HG02610 (cell line): Measurements from ENCODE around the gene SH3TC2.

Experiments
- ATAC-seq: cut with Tn5 transposase; IDR thresholded peaks from one replicate; pipeline ENCODE4 v1.9.1; 2021; ENCODE audit warnings: mild to moderate bottlenecking, moderate library complexity; ENCODE audit not compliant: unreplicated experiment

Gene SH3TC2

GRCh38 chr5:148974642-148975327 lies 88.1 kb downstream of the SH3TC2 start:
- no peak for ATAC-seq

- no peak for ATAC-seq
Observed at GRCh38 chr5:148973455-148973854, 89.4 kb downstream of the SH3TC2 start.

DNA sequence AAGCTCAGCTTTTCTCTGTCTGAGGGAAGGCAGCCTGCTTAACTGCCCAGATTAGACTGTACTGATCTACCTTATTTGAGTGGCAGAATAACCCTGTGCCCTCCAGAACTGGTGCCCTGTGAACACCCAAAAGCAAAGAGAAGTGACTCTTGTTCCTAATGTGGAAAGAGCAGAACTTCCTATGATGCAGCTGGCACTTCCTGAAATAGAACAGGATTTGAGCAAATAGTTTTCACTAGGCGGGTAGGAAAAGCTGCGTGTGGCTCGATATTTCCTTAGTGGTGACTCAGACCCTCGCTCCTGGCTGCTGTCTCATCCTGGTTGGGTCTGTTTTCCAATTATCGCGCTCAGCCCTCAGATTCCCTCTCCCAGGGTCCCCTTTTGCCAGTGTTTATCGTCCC lies 89.9 kb downstream of the SH3TC2 start:
- no peak for ATAC-seq

DNA sequence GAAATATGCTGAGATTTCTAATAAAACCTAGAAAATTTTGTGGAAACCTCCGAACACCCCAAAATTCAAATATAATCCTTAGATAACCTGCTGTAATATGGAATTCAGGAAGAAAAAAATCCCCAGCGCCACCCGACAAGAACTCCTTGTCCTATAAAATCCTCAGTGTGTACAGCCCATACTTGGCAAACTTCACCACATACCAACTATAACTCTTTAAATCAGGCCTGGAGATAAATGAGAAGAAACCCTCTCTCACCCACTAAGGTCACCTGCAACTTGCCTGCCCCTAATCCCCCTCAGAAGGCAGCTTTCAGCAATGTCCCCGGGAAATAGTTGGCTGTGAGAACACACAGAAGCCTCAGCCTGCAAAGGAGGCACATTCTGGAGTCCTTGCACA lies 90.5 kb downstream of the SH3TC2 start:
- no peak for ATAC-seq

GRCh38 chr5:148970876-148971275 lies 92.0 kb downstream of the SH3TC2 start:
- ATAC-seq, result no peak

- no peak for ATAC-seq
Observed at GRCh38 chr5:148970228-148970627, 92.6 kb downstream of the SH3TC2 start.

- no peak for ATAC-seq
Observed at GRCh38 chr5:148969291-148969690, 93.6 kb downstream of the SH3TC2 start.

- ATAC-seq, result no peak
Observed at GRCh38 chr5:148968311-148968710, 94.6 kb downstream of the SH3TC2 start.

- no peak for ATAC-seq
Observed at GRCh38 chr5:148967783-148968182, 95.1 kb downstream of the SH3TC2 start.

- no peak for ATAC-seq
Observed at GRCh38 chr5:148966938-148967337, 95.9 kb downstream of the SH3TC2 start.

GRCh38 chr5:148966348-148966747 lies 96.5 kb downstream of the SH3TC2 start:
- no peak for ATAC-seq

DNA sequence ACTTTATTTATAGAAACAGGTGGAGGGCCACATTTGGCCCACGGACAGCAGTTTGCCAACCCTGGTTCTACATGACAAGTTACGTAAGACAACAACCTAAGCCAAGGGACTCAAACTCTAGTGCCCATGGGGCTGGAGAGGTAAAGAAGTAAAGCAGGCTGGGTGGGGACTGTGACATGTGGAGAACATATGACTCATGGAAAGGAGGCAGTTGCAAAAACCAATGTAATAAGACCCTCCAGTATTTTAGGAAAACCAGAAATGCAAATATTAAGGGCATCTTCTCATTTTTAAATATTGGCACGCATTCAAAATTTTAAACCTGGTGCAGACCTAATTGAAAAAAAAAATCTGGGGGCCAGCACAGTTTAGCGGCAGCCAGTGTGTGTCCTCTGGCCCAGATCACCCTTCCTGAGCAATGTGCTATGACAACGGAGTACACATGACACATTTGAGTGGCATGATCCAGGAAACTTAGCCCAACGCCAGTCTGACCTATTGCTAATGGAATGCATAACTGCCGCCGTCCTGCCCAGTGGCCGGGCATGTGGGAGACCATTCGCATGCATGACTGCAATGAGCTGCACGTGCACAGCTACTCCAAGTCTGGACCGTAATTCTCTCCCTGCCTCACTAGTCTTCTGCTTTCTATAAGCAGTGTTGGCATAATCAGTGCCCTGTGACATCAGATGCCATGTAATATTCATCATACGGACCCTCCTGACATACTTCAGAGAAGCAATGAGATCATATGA lies 97.2 kb downstream of the SH3TC2 start:
- no peak for ATAC-seq

DNA sequence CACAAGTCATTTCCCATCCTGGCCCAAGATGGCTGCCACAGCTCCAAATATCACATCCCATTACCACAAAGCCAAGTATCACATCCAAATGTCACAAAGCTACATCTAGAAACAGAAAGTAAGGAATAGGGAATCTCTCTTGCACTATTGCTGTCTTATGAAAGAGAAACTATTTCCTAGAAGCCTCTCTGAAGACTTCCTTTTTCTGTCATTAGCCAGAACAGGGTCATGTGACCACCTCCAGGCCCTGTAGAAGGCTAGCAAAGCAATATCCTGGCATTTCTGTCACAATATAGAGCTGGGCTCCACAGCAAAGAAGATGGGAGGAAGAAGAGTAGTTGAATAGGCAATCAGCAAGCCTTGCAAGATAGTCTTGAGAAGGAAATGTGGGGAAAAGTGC lies 99.2 kb downstream of the SH3TC2 start:
- peak; percentile 73 for ATAC-seq

DNA sequence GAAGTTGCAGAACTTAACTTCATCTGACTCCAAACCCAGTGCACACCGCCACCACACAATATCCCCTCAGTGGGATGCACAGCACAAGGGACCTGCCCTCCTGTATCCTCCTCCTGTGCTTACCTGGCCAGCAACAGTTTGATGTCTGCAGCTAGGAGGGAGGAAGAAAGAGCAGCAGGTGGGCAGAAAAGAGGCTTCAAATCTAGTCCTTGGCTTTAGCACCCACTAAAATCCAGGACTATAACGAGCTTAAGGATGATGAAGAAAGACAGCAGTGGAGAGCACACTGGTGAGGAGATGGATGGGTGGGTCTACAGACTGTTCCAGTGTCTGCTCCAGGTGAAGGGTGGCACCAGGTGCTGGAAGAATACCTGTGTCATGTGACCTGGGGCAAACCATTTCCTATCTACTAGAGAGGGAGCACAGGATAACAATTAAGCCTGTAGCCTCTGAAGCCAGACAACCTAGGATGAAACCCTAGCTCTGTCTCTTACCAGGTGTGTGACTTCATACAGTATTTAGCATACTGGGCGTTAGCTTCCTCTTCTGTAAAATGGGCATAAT lies 100.0 kb downstream of the SH3TC2 start:
- no peak for ATAC-seq

- ATAC-seq, result no peak
Observed at GRCh38 chr5:148962200-148962550, 100.7 kb downstream of the SH3TC2 start.

DNA sequence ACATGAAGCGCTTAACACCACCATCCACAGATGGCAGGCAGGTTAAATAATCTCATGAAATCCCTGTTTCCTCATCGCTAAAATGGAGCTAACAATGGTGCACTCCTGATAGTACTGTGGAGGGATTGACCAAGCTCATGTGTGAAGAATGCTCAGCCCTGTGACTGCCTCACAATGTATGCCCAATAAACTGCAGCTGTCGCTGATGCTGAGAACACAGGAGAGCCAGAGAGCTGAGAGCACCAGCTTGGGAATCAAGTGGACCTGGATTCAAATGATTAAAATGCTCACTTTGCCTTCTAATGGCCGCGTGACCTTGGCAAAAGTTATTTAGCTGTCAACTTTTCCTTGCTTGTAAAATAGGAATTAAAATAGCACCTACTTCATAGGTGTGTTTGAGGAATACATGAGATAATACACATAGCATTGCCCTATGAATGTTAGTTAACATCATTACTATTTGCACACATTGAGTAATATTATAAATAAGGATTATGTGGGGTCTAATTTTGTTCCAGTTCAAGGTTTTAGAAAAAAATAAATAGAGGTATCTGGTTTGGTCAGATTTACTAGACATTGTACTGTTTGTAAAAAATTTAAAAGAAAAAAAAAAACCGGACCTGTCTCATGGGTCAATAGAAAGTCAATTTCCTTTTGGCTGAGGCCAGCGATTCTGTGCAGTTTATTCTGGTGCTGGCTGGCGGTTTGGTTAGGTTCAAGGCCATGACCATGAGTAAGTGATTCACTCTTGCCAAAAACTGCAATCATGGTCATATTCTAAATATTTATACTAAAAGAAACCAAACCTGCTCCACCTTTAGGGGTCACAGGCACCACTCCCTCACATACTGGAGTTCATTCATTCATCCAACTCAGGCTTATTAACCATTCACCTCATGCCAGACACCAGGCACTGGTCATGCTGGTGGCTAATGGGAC lies 101.3 kb downstream of the SH3TC2 start:
- no peak for ATAC-seq

- no peak for ATAC-seq
Observed at GRCh38 chr5:148960070-148960769, 102.6 kb downstream of the SH3TC2 start.

GRCh38 chr5:148957591-148958202 lies 105.2 kb downstream of the SH3TC2 start:
- ATAC-seq, result no peak

- no peak for ATAC-seq
Observed at GRCh38 chr5:148956477-148957385, 106.1 kb downstream of the SH3TC2 start.
